Testis (tissue), 2 donors: ENCODE results near the gene DCDC2B.

ENCODE experiments used
- CTCF ChIP-seq, 3 experiments: fragments of 450-650 bp in 2 of 3; fragments of 200-600 bp in 1 of 3; sonication (generic) in 1 of 3; IDR thresholded peaks; one replicate each; pipeline ENCODE4 v1.5.1; 2016 to 2019; ENCODE audit warnings: antibody characterized with exemption in 3 of 3, mild to moderate bottlenecking in 2 of 3, moderate library complexity in 1 of 3
- POLR2A ChIP-seq: fragments of 450-650 bp; IDR thresholded peaks from one replicate; pipeline ENCODE4 v1.6.1; 2017; ENCODE audit warnings: antibody characterized with exemption, mild to moderate bottlenecking, moderate library complexity

GRCh38 chr1:32224285-32224684, 15.4 kb downstream of the DCDC2B start:
- TF ChIP-seq POLR2A (no peak), CTCF (IDR thresholded peaks at IDR 0.05) (no peak)
